Measurements from ENCODE around the gene DOK7. TPM values are rescaled to one million over a fixed set of nuclear protein-coding genes. Genes with fewer than 3 reads are reported as not detected.

DOK7 gene
- polyA plus RNA-seq, 3 donors: not detected

DNA sequence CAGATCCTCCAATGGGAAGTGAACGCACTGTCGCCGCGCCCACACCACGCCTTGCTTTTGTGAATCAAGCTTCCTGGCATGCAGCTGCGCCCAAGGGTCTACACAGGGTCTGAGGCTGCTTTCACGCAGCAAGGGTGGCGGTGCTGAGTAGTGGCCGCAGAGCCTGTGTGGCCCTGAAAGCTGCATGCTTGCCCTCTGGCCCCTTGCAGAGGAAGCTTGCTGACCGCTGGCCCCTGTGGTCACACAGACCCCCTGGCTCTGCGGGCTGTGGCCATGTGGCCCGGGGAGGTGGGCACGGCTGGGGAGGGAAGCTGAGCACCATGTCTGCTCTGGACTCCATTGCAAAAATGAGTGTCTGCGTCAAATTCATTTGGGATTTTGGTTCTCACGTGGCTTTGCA is 8.8 kb downstream of the DOK7 start:
- WGBS (ENCODE audit: insufficient coverage): 82% methylated on average over 11 of the region's 15 CpGs
- Histone ChIP-seq H3K4me1 (ENCODE audit: control insufficient read depth in 1 of 2, insufficient read depth in 2 of 2, low read length in 2 of 2) (no peaks in the 10 kb centered on the region), H3K4me2 (replicated peaks; ENCODE audit: extremely low read depth, low read length, poor library complexity, severe bottlenecking) (no peak overlapping the region), H3K9me3 (replicated peaks in 1 of 2; ENCODE audit: control insufficient read depth in 1 of 2, insufficient read depth in 1 of 2, low read length in 2 of 2) (peaks cover 6 to 10% of the 10 kb centered on the region in 2 donors), H2AFZ (ENCODE audit: insufficient read depth, low read depth, low read length, poor library complexity, severe bottlenecking) (no peak overlapping the region), H3K4me3 (replicated peaks in 1 of 3; ENCODE audit: low read depth in 2 of 3, low read length in 3 of 3) (no peak overlapping the region), H3K79me2 (ENCODE audit: insufficient read depth, low read length) (no peaks in the 10 kb centered on the region), H3K36me3 (replicated peaks in 1 of 2; ENCODE audit: control insufficient read depth in 1 of 2, insufficient read depth in 2 of 2, low read length in 2 of 2) (no peaks in the 10 kb centered on the region), H3K27ac (ENCODE audit: low read depth in 1 of 2, low read length in 2 of 2) (no peak overlapping the region), H3K27me3 (ENCODE audit: control insufficient read depth in 2 of 2, insufficient read depth in 2 of 2, low read length in 2 of 2) (no peaks in the 10 kb centered on the region), H4K20me1 (ENCODE audit: insufficient read depth, low read length) (no peaks in the 10 kb centered on the region), H3K9ac (ENCODE audit: insufficient read depth, low read length, poor library complexity, severe bottlenecking) (no peak overlapping the region)
- no peak for DNase-seq
- intact Hi-C loops (cut with micrococcal nuclease): no loop called here
- no peaks in the 10 kb centered on the region for H3K4me1 Mint-ChIP-seq
- peaks cover 0 to 12% (median 7%) of the 10 kb centered on the region in 3 donors for H3K27me3 Mint-ChIP-seq (ENCODE audit: low read depth in 3 of 3)
- no peak overlapping the region for H3K4me3 Mint-ChIP-seq
- no peak for TF ChIP-seq CTCF (IDR thresholded peaks at IDR 0.05)
- H3K27ac Mint-ChIP-seq: no peak overlapping the region
- peaks cover 0 to 2% (median 0%) of the 10 kb centered on the region in 7 donors for H3K9me3 Mint-ChIP-seq
- no peaks in the 10 kb centered on the region for H3K36me3 Mint-ChIP-seq

DNA sequence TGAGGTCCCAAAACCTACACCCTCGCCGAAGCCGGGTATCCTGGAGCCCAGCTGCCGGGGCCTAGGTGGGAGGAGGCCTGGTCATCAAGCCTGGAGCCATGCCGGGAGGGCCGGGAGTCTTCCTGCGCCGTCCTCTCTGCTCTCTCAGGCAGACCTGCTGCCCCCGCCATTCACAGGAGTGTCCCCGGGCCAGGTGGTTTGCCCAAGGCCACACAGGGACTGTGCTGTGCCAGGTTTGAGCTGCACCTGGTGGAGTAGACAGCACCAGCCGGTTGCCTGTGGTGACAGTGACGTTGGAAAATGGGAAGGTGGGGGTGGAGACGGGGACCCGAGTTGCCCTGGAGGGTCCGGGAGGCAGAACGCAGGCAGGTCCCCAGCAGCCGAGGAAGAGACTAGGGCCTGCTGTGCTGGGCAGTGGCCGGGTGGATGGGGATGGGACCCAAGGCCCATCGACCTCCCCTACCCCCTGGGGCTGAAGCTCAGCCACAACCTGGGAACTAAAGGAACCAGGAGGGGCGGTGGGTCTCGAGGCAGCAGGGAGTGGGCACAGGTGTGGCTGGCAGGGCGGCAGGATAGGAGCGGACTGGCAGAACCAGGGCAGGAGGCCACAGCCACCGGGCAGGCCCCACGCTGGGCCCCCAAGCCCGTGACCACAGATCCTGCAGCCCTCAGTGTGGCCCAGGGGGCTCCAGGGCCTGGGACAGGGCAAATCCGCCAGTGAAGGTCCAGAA is 9.5 kb downstream of the DOK7 start:
- intact Hi-C loops (cut with micrococcal nuclease): no loop called here
- H3K4me3 ChIP-seq (replicated peaks in 1 of 3; ENCODE audit: low read depth in 2 of 3, low read length in 3 of 3): no peak overlapping the region
- DNase-seq: no peak
- Mint-ChIP-seq H3K27me3 (ENCODE audit: low read depth in 3 of 3) (peaks cover 0 to 12% (median 7%) of the 10 kb centered on the region in 3 donors), H3K4me1 (no peaks in the 10 kb centered on the region), H3K27ac (peak overlapping the region in 1 of 7 donors; percentile 40), H3K36me3 (no peaks in the 10 kb centered on the region), H3K9me3 (peaks cover 0 to 2% (median 0%) of the 10 kb centered on the region in 7 donors), H3K4me3 (no peak overlapping the region)
- no peaks in the 10 kb centered on the region for H3K4me1 ChIP-seq (ENCODE audit: control insufficient read depth in 1 of 2, insufficient read depth in 2 of 2, low read length in 2 of 2)
- H3K36me3 ChIP-seq (replicated peaks in 1 of 2; ENCODE audit: control insufficient read depth in 1 of 2, insufficient read depth in 2 of 2, low read length in 2 of 2): no peaks in the 10 kb centered on the region
- H3K9ac ChIP-seq (ENCODE audit: insufficient read depth, low read length, poor library complexity, severe bottlenecking): no peak overlapping the region
- TF ChIP-seq CTCF (IDR thresholded peaks at IDR 0.05): no peak
- WGBS (ENCODE audit: insufficient coverage): 97% methylated on average over 16 of the region's 27 CpGs
- no peaks in the 10 kb centered on the region for H3K79me2 ChIP-seq (ENCODE audit: insufficient read depth, low read length)
- H3K27ac ChIP-seq (ENCODE audit: low read depth in 1 of 2, low read length in 2 of 2): no peak overlapping the region
- peaks cover 6 to 10% of the 10 kb centered on the region in 2 donors for H3K9me3 ChIP-seq (replicated peaks in 1 of 2; ENCODE audit: control insufficient read depth in 1 of 2, insufficient read depth in 1 of 2, low read length in 2 of 2)
- H2AFZ ChIP-seq (ENCODE audit: insufficient read depth, low read depth, low read length, poor library complexity, severe bottlenecking): no peak overlapping the region
- H3K4me2 ChIP-seq (replicated peaks; ENCODE audit: extremely low read depth, low read length, poor library complexity, severe bottlenecking): no peak overlapping the region
- no peaks in the 10 kb centered on the region for H3K27me3 ChIP-seq (ENCODE audit: control insufficient read depth in 2 of 2, insufficient read depth in 2 of 2, low read length in 2 of 2)
- no peaks in the 10 kb centered on the region for H4K20me1 ChIP-seq (ENCODE audit: insufficient read depth, low read length)

All from CD14-positive monocyte (primary cell).